ENCODE data around the gene DIS3L2.

Gene DIS3L2

GRCh38 chr2:232237464-232237863 lies 276.0 kb downstream of the DIS3L2 start:
- no peak for DNase-seq

GRCh38 chr2:232238108-232238507 lies 276.6 kb downstream of the DIS3L2 start:
- DNase-seq, result no peak

GRCh38 chr2:232238596-232238995 lies 277.1 kb downstream of the DIS3L2 start:
- no peak for DNase-seq

- no peak for DNase-seq
These were observed 278.6 kb downstream of the DIS3L2 start for GRCh38 chr2:232239951-232240681.

- no peak for DNase-seq
These were observed 279.4 kb downstream of the DIS3L2 start for GRCh38 chr2:232240906-232241305.

- DNase-seq, result no peak
These were observed 280.8 kb downstream of the DIS3L2 start for GRCh38 chr2:232242316-232242715.

GRCh38 chr2:232245111-232245510 lies 283.6 kb downstream of the DIS3L2 start:
- DNase-seq, result no peak

- no peak for DNase-seq
These were observed 284.7 kb downstream of the DIS3L2 start for GRCh38 chr2:232246245-232246644.

- no peak for DNase-seq
These were observed 287.6 kb downstream of the DIS3L2 start for GRCh38 chr2:232249096-232249495.

- no peak for DNase-seq
These were observed 289.0 kb downstream of the DIS3L2 start for GRCh38 chr2:232250246-232251175.

- DNase-seq, result no peak
These were observed 293.5 kb downstream of the DIS3L2 start for GRCh38 chr2:232255033-232255432.

- no peak for DNase-seq
These were observed 298.6 kb downstream of the DIS3L2 start for GRCh38 chr2:232260075-232260474.

GRCh38 chr2:232261776-232262175 lies 300.3 kb downstream of the DIS3L2 start:
- no peak for DNase-seq

GRCh38 chr2:232263295-232263694 lies 301.8 kb downstream of the DIS3L2 start:
- DNase-seq, result no peak

- DNase-seq, result no peak
These were observed 302.6 kb downstream of the DIS3L2 start for GRCh38 chr2:232264081-232264480.

GRCh38 chr2:232265329-232265728 lies 303.8 kb downstream of the DIS3L2 start:
- no peak for DNase-seq

GRCh38 chr2:232268636-232269165 lies 307.2 kb downstream of the DIS3L2 start:
- no peak for DNase-seq

GRCh38 chr2:232269867-232270266 lies 308.4 kb downstream of the DIS3L2 start:
- DNase-seq, result no peak

- no peak for DNase-seq
These were observed 312.6 kb downstream of the DIS3L2 start for GRCh38 chr2:232273903-232274643.

- no peak for DNase-seq
These were observed 314.2 kb downstream of the DIS3L2 start for GRCh38 chr2:232275670-232276069.

- no peak for DNase-seq
These were observed 314.7 kb downstream of the DIS3L2 start for GRCh38 chr2:232276084-232276732.

GRCh38 chr2:232276733-232277313 lies 315.3 kb downstream of the DIS3L2 start:
- no peak for DNase-seq
